SK-N-SH (cell line): ENCODE results near the gene EDIL3.

Source experiments
- EZH2phosphoT487 ChIP-seq: fragments of 200-600 bp; sonication (generic); IDR thresholded peaks from 2 replicates; pipeline ENCODE4 v1.6.1; 2017; ENCODE audit warnings: low read depth, mixed run types, mild to moderate bottlenecking, antibody characterized with exemption, moderate library complexity, borderline replicate concordance
- POLR2AphosphoS5 ChIP-seq: IDR thresholded peaks from 2 replicates; pipeline ENCODE4 v1.6.1; 2012; ENCODE audit warnings: low read depth, low read length
- RCOR1 ChIP-seq: fragments of 150-350 bp; IDR thresholded peaks from 2 replicates; pipeline ENCODE4 v1.6.1; 2017; ENCODE audit warnings: antibody characterized with exemption, low read length
- YY1 ChIP-seq: IDR thresholded peaks from 2 replicates; pipeline ENCODE4 v1.4.0; 2012; ENCODE audit warnings: low read depth, mild to moderate bottlenecking
- TF ChIP-seq, protein P1 (sequence below): fragments of 200-600 bp; sonication (generic); IDR thresholded peaks from 2 replicates; pipeline ENCODE4 v1.6.1; 2017; ENCODE audit warnings: antibody characterized with exemption, mild to moderate bottlenecking, moderate library complexity
- TF ChIP-seq, protein P2 (sequence below): IDR thresholded peaks from 2 replicates; pipeline ENCODE4 v1.4.0; 2012; ENCODE audit warnings: low read depth, borderline replicate concordance

DNA sequence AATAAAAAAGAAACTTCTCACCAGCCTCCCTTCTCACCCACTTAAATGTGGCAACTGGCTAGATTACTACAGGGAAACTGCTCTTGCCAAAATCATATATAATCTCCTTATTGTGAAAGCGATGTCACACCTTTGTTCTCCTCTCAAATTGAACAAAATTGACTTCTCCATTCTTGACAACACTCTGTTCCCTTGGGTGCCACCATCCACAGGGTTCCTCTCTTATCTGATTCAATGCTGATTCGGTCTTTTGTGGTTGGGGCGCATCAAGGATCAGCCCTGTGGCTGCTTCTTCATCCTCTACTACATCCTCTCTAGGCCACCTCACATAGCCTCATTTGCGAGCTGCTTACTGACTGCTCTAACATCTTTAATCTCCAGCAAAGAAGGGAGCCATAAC lies 86.1 kb downstream of the EDIL3 start:
- TF ChIP-seq POLR2AphosphoS5 (no peak), RCOR1 (no peak), EZH2phosphoT487 (no peak), YY1 (no peak)
- TF ChIP-seq, protein P1, sequence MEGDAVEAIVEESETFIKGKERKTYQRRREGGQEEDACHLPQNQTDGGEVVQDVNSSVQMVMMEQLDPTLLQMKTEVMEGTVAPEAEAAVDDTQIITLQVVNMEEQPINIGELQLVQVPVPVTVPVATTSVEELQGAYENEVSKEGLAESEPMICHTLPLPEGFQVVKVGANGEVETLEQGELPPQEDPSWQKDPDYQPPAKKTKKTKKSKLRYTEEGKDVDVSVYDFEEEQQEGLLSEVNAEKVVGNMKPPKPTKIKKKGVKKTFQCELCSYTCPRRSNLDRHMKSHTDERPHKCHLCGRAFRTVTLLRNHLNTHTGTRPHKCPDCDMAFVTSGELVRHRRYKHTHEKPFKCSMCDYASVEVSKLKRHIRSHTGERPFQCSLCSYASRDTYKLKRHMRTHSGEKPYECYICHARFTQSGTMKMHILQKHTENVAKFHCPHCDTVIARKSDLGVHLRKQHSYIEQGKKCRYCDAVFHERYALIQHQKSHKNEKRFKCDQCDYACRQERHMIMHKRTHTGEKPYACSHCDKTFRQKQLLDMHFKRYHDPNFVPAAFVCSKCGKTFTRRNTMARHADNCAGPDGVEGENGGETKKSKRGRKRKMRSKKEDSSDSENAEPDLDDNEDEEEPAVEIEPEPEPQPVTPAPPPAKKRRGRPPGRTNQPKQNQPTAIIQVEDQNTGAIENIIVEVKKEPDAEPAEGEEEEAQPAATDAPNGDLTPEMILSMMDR = no peak
- TF ChIP-seq, protein P2, sequence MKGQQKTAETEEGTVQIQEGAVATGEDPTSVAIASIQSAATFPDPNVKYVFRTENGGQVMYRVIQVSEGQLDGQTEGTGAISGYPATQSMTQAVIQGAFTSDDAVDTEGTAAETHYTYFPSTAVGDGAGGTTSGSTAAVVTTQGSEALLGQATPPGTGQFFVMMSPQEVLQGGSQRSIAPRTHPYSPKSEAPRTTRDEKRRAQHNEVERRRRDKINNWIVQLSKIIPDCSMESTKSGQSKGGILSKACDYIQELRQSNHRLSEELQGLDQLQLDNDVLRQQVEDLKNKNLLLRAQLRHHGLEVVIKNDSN = no peak
